SK-N-SH treated with all-trans-retinoic acid at 6 μM for 48 hours (cell line): ENCODE measurements around the gene PHF11.

ENCODE experiments used
- ATAC-seq: fragments of 200-7000 bp; cut with Tn5 transposase; 3 replicates; pipeline ENCODE4 v1.9.1; 2020; ENCODE audit warnings: mild to moderate bottlenecking, moderate library complexity
- ARNTL ChIP-seq: fragments of 450-650 bp; formaldehyde crosslinking; IDR thresholded peaks from 2 replicates; pipeline ENCODE4 v1.5.0; 2020; ENCODE audit warnings: low read depth, mild to moderate bottlenecking, moderate library complexity, borderline replicate concordance
- BACH2 ChIP-seq: fragments of 250-450 bp; sonication (Bioruptor Pico); IDR thresholded peaks from 2 replicates; pipeline ENCODE4 v1.9.0; 2021; ENCODE audit warnings: mild to moderate bottlenecking, borderline replicate concordance
- CSDC2 ChIP-seq: fragments of 250-450 bp; sonication (Bioruptor Pico); IDR thresholded peaks from 2 replicates; pipeline ENCODE4 v1.5.0; 2020; ENCODE audit warnings: mild to moderate bottlenecking, moderate library complexity
- CSRNP3 ChIP-seq: fragments of 250-450 bp; sonication (Bioruptor Pico); IDR thresholded peaks from 2 replicates; pipeline ENCODE4 v1.5.1; 2021; ENCODE audit warnings: mild to moderate bottlenecking, moderate library complexity
- ESRRG ChIP-seq: fragments of 250-450 bp; sonication (Bioruptor Pico); IDR thresholded peaks from 2 replicates; pipeline ENCODE4 v1.6.1; 2021; ENCODE audit warnings: mild to moderate bottlenecking
- GLIS3 ChIP-seq: fragments of 250-450 bp; sonication (Bioruptor Pico); IDR thresholded peaks from 2 replicates; pipeline ENCODE4 v1.5.0; 2020; ENCODE audit warnings: mild to moderate bottlenecking, moderate library complexity
- ISL1 ChIP-seq: fragments of 250-450 bp; sonication (Bioruptor Pico); IDR thresholded peaks from 2 replicates; pipeline ENCODE4 v2.1.2; 2022; ENCODE audit warnings: mild to moderate bottlenecking, moderate library complexity
- OSR1 ChIP-seq: fragments of 250-450 bp; sonication (Bioruptor Pico); IDR thresholded peaks from 2 replicates; pipeline ENCODE4 v1.8.0; 2022; ENCODE audit warnings: moderate library complexity, mild to moderate bottlenecking, inconsistent platforms
- RARB ChIP-seq: fragments of 250-450 bp; sonication (Bioruptor Pico); IDR thresholded peaks from 2 replicates; pipeline ENCODE4 v1.8.0; 2021; ENCODE audit warnings: mild to moderate bottlenecking, moderate library complexity
- TCF4 ChIP-seq: fragments of 250-450 bp; sonication (Bioruptor Pico); IDR thresholded peaks from 2 replicates; pipeline ENCODE4 v1.8.0; 2021; ENCODE audit warnings: mild to moderate bottlenecking, moderate library complexity, borderline replicate concordance
- TOX ChIP-seq: fragments of 250-450 bp; sonication (Bioruptor Pico); IDR thresholded peaks from 2 replicates; pipeline ENCODE4 v1.8.0; 2021; ENCODE audit warnings: mild to moderate bottlenecking, moderate library complexity, borderline replicate concordance
- ZC3H10 ChIP-seq: fragments of 250-450 bp; sonication (Bioruptor Pico); IDR thresholded peaks from 2 replicates; pipeline ENCODE4 v1.5.1; 2021; ENCODE audit warnings: mild to moderate bottlenecking, moderate library complexity
- ZFP3 ChIP-seq: fragments of 250-450 bp; sonication (Bioruptor Pico); IDR thresholded peaks from 2 replicates; pipeline ENCODE4 v1.5.0; 2020; ENCODE audit warnings: mild to moderate bottlenecking, moderate library complexity
- ZFP30 ChIP-seq: fragments of 450-650 bp; formaldehyde crosslinking; IDR thresholded peaks from 2 replicates; pipeline ENCODE4 v1.5.0; 2022; ENCODE audit warnings: mild to moderate bottlenecking, moderate library complexity
- ZNF565 ChIP-seq: fragments of 450-650 bp; formaldehyde crosslinking; conservative IDR thresholded peaks from 2 replicates; pipeline ENCODE4 v1.5.0; 2020; ENCODE audit warnings: low read depth, mild to moderate bottlenecking, moderate library complexity
- ZNF70 ChIP-seq: fragments of 450-650 bp; formaldehyde crosslinking; IDR thresholded peaks from 2 replicates; pipeline ENCODE4 v1.5.0; 2020; ENCODE audit warnings: mild to moderate bottlenecking, moderate library complexity
- ZNF8 ChIP-seq: fragments of 450-650 bp; formaldehyde crosslinking; IDR thresholded peaks from 2 replicates; pipeline ENCODE4 v1.5.0; 2020; ENCODE audit warnings: mild to moderate bottlenecking, moderate library complexity
- TF ChIP-seq, protein P1 (sequence below): fragments of 250-450 bp; sonication (Bioruptor Pico); IDR thresholded peaks from 2 replicates; pipeline ENCODE4 v1.8.0; 2020; ENCODE audit warnings: mild to moderate bottlenecking, moderate library complexity, borderline replicate concordance
- TF ChIP-seq, protein P2 (sequence below): fragments of 250-450 bp; sonication (Bioruptor Pico); IDR thresholded peaks from 2 replicates; pipeline ENCODE4 v1.5.1; 2020; ENCODE audit warnings: low read depth, mild to moderate bottlenecking, moderate library complexity
- TF ChIP-seq, protein P3 (sequence below): fragments of 250-450 bp; sonication (Bioruptor Pico); IDR thresholded peaks from 2 replicates; pipeline ENCODE4 v1.5.0; 2020; ENCODE audit warnings: mild to moderate bottlenecking, moderate library complexity
- TF ChIP-seq, protein P4 (sequence below): fragments of 250-450 bp; sonication (Bioruptor Pico); IDR thresholded peaks from 2 replicates; pipeline ENCODE4 v1.8.0; 2021; ENCODE audit warnings: low read depth, mild to moderate bottlenecking, moderate library complexity, borderline replicate concordance

Gene PHF11

DNA sequence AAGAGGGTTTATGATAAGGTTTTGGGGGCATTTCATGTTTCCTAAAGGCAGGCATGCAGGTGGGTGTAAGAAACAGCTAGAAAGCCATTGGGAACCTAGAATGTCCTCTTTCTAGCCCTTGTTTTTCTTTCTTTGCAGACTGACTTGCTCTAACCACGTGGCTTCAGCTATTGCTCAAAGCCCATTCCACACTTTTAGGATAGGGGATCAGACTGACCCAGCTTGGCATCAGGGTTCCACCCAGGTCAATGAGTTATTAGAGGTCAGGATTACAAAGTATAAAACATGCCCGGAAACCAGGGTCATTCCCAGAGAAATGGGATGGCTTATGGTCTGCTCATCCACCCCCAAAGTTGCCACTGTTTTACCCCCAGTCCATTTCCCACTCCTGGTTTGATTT lies 16.8 kb downstream of the PHF11 start:
- TF ChIP-seq, protein P1, sequence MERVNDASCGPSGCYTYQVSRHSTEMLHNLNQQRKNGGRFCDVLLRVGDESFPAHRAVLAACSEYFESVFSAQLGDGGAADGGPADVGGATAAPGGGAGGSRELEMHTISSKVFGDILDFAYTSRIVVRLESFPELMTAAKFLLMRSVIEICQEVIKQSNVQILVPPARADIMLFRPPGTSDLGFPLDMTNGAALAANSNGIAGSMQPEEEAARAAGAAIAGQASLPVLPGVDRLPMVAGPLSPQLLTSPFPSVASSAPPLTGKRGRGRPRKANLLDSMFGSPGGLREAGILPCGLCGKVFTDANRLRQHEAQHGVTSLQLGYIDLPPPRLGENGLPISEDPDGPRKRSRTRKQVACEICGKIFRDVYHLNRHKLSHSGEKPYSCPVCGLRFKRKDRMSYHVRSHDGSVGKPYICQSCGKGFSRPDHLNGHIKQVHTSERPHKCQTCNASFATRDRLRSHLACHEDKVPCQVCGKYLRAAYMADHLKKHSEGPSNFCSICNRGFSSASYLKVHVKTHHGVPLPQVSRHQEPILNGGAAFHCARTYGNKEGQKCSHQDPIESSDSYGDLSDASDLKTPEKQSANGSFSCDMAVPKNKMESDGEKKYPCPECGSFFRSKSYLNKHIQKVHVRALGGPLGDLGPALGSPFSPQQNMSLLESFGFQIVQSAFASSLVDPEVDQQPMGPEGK: no peak
- TF ChIP-seq RARB (CRISPR knock-in tag): no peak
- no peak for TF ChIP-seq TCF4 (CRISPR knock-in tag)
- TF ChIP-seq TOX (CRISPR knock-in tag): no peak
- no peak for TF ChIP-seq GLIS3 (CRISPR knock-in tag)
- TF ChIP-seq, protein P2, sequence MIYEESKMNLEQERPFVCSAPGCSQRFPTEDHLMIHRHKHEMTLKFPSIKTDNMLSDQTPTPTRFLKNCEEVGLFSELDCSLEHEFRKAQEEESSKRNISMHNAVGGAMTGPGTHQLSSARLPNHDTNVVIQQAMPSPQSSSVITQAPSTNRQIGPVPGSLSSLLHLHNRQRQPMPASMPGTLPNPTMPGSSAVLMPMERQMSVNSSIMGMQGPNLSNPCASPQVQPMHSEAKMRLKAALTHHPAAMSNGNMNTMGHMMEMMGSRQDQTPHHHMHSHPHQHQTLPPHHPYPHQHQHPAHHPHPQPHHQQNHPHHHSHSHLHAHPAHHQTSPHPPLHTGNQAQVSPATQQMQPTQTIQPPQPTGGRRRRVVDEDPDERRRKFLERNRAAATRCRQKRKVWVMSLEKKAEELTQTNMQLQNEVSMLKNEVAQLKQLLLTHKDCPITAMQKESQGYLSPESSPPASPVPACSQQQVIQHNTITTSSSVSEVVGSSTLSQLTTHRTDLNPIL: no peak
- no peak for TF ChIP-seq ZNF8 (CRISPR knock-in tag)
- no peak for TF ChIP-seq ZFP3 (CRISPR knock-in tag)
- TF ChIP-seq, protein P3, sequence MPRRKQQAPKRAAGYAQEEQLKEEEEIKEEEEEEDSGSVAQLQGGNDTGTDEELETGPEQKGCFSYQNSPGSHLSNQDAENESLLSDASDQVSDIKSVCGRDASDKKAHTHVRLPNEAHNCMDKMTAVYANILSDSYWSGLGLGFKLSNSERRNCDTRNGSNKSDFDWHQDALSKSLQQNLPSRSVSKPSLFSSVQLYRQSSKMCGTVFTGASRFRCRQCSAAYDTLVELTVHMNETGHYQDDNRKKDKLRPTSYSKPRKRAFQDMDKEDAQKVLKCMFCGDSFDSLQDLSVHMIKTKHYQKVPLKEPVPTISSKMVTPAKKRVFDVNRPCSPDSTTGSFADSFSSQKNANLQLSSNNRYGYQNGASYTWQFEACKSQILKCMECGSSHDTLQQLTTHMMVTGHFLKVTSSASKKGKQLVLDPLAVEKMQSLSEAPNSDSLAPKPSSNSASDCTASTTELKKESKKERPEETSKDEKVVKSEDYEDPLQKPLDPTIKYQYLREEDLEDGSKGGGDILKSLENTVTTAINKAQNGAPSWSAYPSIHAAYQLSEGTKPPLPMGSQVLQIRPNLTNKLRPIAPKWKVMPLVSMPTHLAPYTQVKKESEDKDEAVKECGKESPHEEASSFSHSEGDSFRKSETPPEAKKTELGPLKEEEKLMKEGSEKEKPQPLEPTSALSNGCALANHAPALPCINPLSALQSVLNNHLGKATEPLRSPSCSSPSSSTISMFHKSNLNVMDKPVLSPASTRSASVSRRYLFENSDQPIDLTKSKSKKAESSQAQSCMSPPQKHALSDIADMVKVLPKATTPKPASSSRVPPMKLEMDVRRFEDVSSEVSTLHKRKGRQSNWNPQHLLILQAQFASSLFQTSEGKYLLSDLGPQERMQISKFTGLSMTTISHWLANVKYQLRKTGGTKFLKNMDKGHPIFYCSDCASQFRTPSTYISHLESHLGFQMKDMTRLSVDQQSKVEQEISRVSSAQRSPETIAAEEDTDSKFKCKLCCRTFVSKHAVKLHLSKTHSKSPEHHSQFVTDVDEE (CRISPR knock-in tag): no peak
- no peak for TF ChIP-seq ZNF565 (CRISPR knock-in tag)
- no peak for TF ChIP-seq ZNF70
- no peak for TF ChIP-seq ESRRG (CRISPR knock-in tag)
- no peak for TF ChIP-seq CSDC2
- no peak for TF ChIP-seq BACH2
- TF ChIP-seq ZC3H10 (CRISPR knock-in tag): no peak
- TF ChIP-seq ZFP30: no peak
- TF ChIP-seq, protein P4, sequence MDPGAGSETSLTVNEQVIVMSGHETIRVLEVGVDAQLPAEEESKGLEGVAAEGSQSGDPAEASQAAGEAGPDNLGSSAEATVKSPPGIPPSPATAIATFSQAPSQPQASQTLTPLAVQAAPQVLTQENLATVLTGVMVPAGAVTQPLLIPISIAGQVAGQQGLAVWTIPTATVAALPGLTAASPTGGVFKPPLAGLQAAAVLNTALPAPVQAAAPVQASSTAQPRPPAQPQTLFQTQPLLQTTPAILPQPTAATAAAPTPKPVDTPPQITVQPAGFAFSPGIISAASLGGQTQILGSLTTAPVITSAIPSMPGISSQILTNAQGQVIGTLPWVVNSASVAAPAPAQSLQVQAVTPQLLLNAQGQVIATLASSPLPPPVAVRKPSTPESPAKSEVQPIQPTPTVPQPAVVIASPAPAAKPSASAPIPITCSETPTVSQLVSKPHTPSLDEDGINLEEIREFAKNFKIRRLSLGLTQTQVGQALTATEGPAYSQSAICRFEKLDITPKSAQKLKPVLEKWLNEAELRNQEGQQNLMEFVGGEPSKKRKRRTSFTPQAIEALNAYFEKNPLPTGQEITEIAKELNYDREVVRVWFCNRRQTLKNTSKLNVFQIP (CRISPR knock-in tag): no peak
- no peak for TF ChIP-seq ARNTL
- no peak for ATAC-seq

DNA sequence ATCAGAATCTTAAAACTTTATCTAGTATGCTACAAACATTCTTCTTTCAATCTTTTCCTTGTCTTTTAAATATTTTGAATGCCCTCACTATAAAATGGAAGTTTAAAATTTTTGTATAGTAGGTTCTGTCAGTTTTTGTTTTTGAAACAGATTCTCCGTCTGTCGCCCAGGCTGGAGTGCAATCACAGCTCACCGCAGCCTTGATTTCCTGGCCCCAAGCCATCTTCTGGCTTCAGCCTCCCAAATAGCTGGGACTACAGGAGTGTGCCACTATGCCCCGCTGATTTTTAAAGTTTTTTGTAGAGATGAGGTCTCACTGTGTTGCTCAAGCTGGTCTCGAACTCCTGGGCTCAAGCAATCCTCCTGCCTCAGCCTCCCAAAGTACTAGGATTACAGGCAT lies 20.7 kb downstream of the PHF11 start:
- TF ChIP-seq BACH2: no peak
- no peak for TF ChIP-seq CSDC2
- TF ChIP-seq ZNF565 (CRISPR knock-in tag): no peak
- TF ChIP-seq CSRNP3 (CRISPR knock-in tag): no peak
- no peak for TF ChIP-seq ZC3H10 (CRISPR knock-in tag)
- TF ChIP-seq, protein P2: no peak
- no peak for TF ChIP-seq RARB (CRISPR knock-in tag)
- no peak for TF ChIP-seq TCF4 (CRISPR knock-in tag)
- no peak for TF ChIP-seq TOX (CRISPR knock-in tag)
- no peak for TF ChIP-seq ISL1
- TF ChIP-seq ARNTL: no peak
- TF ChIP-seq, protein P3 (CRISPR knock-in tag): no peak
- no peak for TF ChIP-seq OSR1 (CRISPR knock-in tag)
- no peak for TF ChIP-seq ZNF8 (CRISPR knock-in tag)
- TF ChIP-seq, protein P1: no peak
- TF ChIP-seq ZFP30: no peak
- TF ChIP-seq ZFP3 (CRISPR knock-in tag): no peak
- no peak for ATAC-seq
